ENCODE measurements around the gene GP9. TPM values are rescaled to one million over a fixed set of nuclear protein-coding genes. Genes with fewer than 3 reads are reported as not detected.

Gene GP9
- total RNA-seq (2022; extraction: Qiagen RNA extraction; ENCODE audit: low read depth) = not detected in 5 replicates

GRCh38 chr3:129060276-129061022 is at the start of gene GP9:
TSS of gene GP9 (plus strand) at chr3:129060779. CDS start at chr3:129061740, 961 bp downstream.

Other genes starting within 250 kb of the GP9 start
- gene ACAD9, start 181.2 kb upstream of the GP9 start, total RNA-seq (2022; extraction: Qiagen RNA extraction; ENCODE audit: low read depth) = 23.4 to 25.7 TPM (median 24.0 TPM) in 5 replicates
- gene CFAP92, start 66.7 kb upstream of the GP9 start, total RNA-seq (2022; extraction: Qiagen RNA extraction; ENCODE audit: low read depth) = not detected in 5 replicates
- gene EFCC1, start 59.5 kb upstream of the GP9 start, total RNA-seq (2022; extraction: Qiagen RNA extraction; ENCODE audit: low read depth) = not detected in 5 replicates
- gene RAB43, start 61.0 kb downstream of the GP9 start, total RNA-seq (2022; extraction: Qiagen RNA extraction; ENCODE audit: low read depth) = 1.9 to 6.8 TPM (median 4.1 TPM) in 5 replicates
- 19.1 to 24.8 TPM (median 21.0 TPM) in 5 replicates for gene ISY1, start 100.3 kb downstream of the GP9 start, total RNA-seq (2022; extraction: Qiagen RNA extraction; ENCODE audit: low read depth)
- gene CNBP, start 123.1 kb downstream of the GP9 start, total RNA-seq (2022; extraction: Qiagen RNA extraction; ENCODE audit: low read depth) = 277 to 355 TPM (median 342 TPM) in 5 replicates
- 71.7 to 86.4 TPM (median 84.9 TPM) in 5 replicates for gene COPG1, start 188.8 kb downstream of the GP9 start, total RNA-seq (2022; extraction: Qiagen RNA extraction; ENCODE audit: low read depth)
- gene HMCES, start 218.1 kb downstream of the GP9 start, total RNA-seq (2022; extraction: Qiagen RNA extraction; ENCODE audit: low read depth) = 41.8 to 49.0 TPM (median 44.8 TPM) in 5 replicates

Measured in A549 treated with RU486 at 1 μM for 4 hours (cell line).